ENCODE measurements around the gene ZDHHC12.

ZDHHC12 gene

DNA sequence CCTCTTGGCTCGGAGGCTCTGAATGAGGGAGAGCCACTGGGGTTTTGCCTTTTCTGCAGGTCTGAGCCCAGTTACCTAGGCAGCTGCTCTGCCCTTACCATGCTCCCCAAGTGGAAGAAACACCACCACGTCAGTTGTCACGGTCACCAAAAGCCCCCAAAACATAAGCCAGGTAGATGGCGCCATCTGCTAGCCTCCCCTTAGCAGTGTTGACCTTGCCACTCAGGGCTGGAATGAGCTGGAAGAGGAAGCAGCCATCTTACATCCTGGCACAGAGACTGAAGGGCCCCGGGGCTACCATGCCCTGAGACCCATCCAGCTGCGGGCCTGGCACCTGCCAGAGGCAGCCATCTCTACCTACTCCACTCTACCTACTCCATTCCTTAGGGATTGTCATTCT, 40.4 kb upstream of the ZDHHC12 start:
- Histone ChIP-seq H3K27ac (no peak overlapping the region), H3K4me1 (peaks cover 0 to 4% (median 0%) of the 10 kb centered on the region in 10 experiments; a peak in 2 of 20 replicates), H3K4me2 (no peak overlapping the region), H3K4me3 (no peak overlapping the region), H3K36me3 (peaks cover 0 to 17% (median 4%) of the 10 kb centered on the region in 11 experiments; a peak in 6 of 22 replicates), H3K27me3 (no peaks in the 10 kb centered on the region), H3K9ac (no peak overlapping the region; a peak in 1 of 22 replicates), H4K20me1 (peaks cover 0 to 6% (median 0%) of the 10 kb centered on the region in 11 experiments; a peak in 2 of 22 replicates), H3K9me3 (replicated peaks in 1 of 11) (no peaks in the 10 kb centered on the region)
- TF ChIP-seq Cebpa-rat (IDR thresholded peaks at IDR 0.05) = no peak

DNA sequence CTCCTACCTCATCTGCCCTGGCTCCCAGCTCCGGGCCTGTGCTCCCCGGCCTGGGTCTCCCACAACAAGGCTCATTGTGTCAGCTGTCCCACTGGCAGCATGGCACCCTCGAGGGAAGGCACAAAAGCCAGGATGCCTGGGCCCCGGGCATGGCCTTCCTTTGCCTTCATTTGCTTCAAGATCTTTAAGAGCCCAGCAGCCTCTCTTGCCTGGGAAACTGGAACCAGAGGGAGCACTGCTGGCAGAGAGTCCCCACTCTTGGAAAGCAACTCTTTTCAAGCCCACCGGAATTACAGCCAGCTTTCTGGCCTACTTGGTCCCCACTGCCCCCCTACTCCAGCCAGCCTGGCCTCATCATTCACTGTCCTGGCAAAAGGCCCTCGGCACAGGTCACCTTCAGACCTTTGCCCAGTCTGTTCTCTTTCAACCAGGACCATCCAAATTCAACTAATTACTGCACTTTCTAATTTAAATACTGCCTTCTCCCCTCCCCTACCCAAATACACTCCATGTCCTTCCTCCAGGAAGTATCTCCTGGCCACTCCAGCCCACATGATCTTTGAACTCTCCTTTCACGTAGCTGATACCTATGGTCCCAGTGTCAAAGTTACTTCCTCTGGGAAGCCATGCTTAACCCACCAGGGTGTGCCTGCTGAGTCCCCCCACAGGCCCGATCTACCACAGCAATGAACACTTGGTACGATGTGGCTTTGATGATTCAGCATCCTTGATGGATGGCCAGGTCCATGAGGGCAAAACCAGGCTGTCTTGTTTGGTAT, 38.9 kb upstream of the ZDHHC12 start:
- Histone ChIP-seq H3K4me3 (no peak overlapping the region), H4K20me1 (peaks cover 0 to 6% (median 0%) of the 10 kb centered on the region in 11 experiments; a peak in 2 of 22 replicates), H3K36me3 (peaks cover 0 to 15% (median 4%) of the 10 kb centered on the region in 11 experiments; a peak in 5 of 22 replicates), H3K27me3 (no peaks in the 10 kb centered on the region), H3K9me3 (replicated peaks in 1 of 11) (no peaks in the 10 kb centered on the region), H3K9ac (no peak overlapping the region), H3K27ac (0 out of 22 replicates have a peak overlapping the region, but pooled peaks of 1 of the 11 experiments have one; percentile 11), H3K4me2 (no peak overlapping the region), H3K4me1 (peaks cover 0 to 4% (median 0%) of the 10 kb centered on the region in 10 experiments; a peak in 2 of 20 replicates)
- TF ChIP-seq Cebpa-rat (IDR thresholded peaks at IDR 0.05) = no peak

DNA sequence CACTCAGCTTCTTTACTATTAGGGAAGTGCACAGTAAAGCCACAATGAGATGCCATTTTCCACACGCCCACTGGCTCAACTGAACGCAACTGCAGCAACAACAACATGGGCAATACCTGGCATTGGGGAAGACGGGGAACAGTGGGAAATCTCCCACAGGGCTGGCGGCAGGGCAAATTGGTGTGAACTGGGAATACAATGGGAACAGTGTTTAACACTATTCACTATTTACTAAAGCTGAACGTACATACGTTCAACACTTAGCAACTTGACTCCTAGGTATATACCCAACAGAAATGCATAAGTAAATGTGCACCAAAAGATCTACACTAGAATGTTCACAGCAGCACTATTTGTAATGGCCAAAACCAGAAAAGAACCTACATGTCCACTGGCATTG, 33.7 kb upstream of the ZDHHC12 start:
- Histone ChIP-seq H3K27me3 (no peaks in the 10 kb centered on the region), H3K36me3 (peaks cover 11 to 34% (median 16%) of the 10 kb centered on the region in 11 experiments; a peak in 18 of 22 replicates), H3K4me3 (no peak overlapping the region), H3K9ac (no peak overlapping the region), H3K9me3 (replicated peaks in 1 of 11) (no peaks in the 10 kb centered on the region), H3K4me1 (peaks cover 0 to 6% (median 0%) of the 10 kb centered on the region in 10 experiments; a peak in 1 of 20 replicates), H3K27ac (no peak overlapping the region), H3K4me2 (no peak overlapping the region), H4K20me1 (no peaks in the 10 kb centered on the region; a peak in 3 of 22 replicates)
- no peak for TF ChIP-seq Cebpa-rat (IDR thresholded peaks at IDR 0.05)

DNA sequence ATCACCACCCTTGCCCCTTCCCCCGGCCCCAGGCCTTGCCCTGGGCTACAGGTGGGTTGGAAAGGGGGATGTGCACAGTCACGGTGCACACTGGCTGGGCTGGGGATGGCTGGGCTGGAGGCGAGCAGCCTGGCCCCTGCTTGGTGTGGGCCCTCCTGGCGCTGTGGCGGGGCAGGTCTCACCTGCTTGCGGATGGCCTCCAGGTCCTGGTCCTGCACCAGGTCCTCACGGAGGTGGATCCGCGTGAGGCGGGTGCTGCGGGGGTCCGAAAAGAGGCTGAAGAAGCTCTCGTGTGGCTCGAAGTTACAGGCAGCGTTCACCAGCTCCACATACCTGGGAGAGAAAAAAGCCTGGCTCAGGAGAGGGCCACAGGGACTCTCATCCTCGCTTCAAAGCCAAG, 29.7 kb upstream of the ZDHHC12 start:
- H3K9ac ChIP-seq = no peak overlapping the region
- no peak overlapping the region for H3K27ac ChIP-seq
- H3K4me2 ChIP-seq = no peak overlapping the region
- no peaks in the 10 kb centered on the region for H3K9me3 ChIP-seq (replicated peaks in 1 of 11)
- H4K20me1 ChIP-seq = no peaks in the 10 kb centered on the region; a peak in 2 of 22 replicates
- no peak overlapping the region for H3K4me3 ChIP-seq
- H3K36me3 ChIP-seq = peaks cover 27 to 58% (median 39%) of the 10 kb centered on the region in 11 experiments; a peak in 21 of 22 replicates
- no peak for TF ChIP-seq Cebpa-rat (IDR thresholded peaks at IDR 0.05)
- peaks cover 0 to 6% (median 0%) of the 10 kb centered on the region in 10 experiments; a peak in 1 of 20 replicates for H3K4me1 ChIP-seq
- no peaks in the 10 kb centered on the region for H3K27me3 ChIP-seq

- no peaks in the 10 kb centered on the region for H3K4me1 ChIP-seq
- no peak overlapping the region for H3K27ac ChIP-seq
- no peak overlapping the region for H3K4me2 ChIP-seq
- H3K27me3 ChIP-seq = no peaks in the 10 kb centered on the region
- no peak for TF ChIP-seq Cebpa-rat (IDR thresholded peaks at IDR 0.05)
- H3K36me3 ChIP-seq = peaks cover 29 to 62% (median 44%) of the 10 kb centered on the region in 11 experiments; a peak in 21 of 22 replicates
- H3K9me3 ChIP-seq (replicated peaks in 1 of 11) = no peaks in the 10 kb centered on the region
- H3K9ac ChIP-seq = no peak overlapping the region
- no peak overlapping the region for H3K4me3 ChIP-seq
- H4K20me1 ChIP-seq = no peaks in the 10 kb centered on the region; a peak in 2 of 22 replicates
Observed at GRCh38 chr9:128750926-128751595, 27.1 kb upstream of the ZDHHC12 start.

DNA sequence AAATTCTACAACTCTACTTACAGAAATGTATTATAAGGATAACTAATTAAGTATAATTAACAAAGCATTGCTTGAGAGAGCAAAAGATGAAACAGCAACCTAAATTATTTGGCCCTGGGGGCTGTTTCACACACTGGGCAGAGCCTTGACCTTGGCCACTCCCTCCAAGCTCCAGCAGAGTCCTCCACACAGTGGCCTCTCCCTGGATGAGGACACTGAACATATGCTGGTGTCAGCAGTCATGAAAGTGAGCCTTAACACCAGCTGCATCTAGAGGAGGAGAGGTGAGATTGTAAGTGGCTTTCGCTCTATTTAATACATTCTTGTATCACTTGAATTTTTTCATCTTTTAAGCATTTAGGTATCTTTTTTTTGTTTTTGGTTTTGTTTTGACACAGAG, 23.3 kb upstream of the ZDHHC12 start:
- Histone ChIP-seq H3K9me3 (replicated peaks in 1 of 11) (no peaks in the 10 kb centered on the region), H3K9ac (no peak overlapping the region; a peak in 1 of 22 replicates), H3K4me3 (no peak overlapping the region), H3K27me3 (no peaks in the 10 kb centered on the region), H3K27ac (no peak overlapping the region), H3K36me3 (peaks cover 16 to 38% (median 21%) of the 10 kb centered on the region in 11 experiments; a peak in 19 of 22 replicates), H3K4me1 (no peaks in the 10 kb centered on the region), H3K4me2 (no peak overlapping the region), H4K20me1 (no peaks in the 10 kb centered on the region; a peak in 1 of 22 replicates)
- no peak for TF ChIP-seq Cebpa-rat (IDR thresholded peaks at IDR 0.05)

DNA sequence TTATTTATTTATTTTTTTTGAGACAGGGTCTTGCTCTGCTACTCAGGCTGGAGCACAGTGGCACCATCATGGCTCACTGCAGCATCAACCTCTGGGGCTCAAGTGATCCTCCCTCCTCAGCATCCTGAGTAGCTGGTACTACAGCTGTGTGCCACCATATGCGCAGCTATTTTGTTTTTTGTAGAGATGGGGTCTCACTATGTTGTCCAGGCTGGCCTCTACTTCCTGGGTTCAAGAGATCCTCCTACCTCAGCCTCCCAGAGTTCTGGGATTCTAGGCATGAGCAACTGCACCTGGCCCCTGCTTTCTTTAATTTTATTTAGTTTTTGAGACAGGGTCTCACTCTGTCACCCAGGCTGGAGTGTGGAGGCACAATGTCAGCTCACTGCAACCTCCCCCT, 19.5 kb upstream of the ZDHHC12 start:
- Histone ChIP-seq H3K9ac (no peak overlapping the region), H3K27ac (no peak overlapping the region), H3K9me3 (replicated peaks in 1 of 11) (no peaks in the 10 kb centered on the region), H3K4me1 (peaks cover 0 to 4% (median 0%) of the 10 kb centered on the region in 10 experiments; a peak in 2 of 20 replicates), H3K4me3 (no peak overlapping the region), H3K27me3 (no peaks in the 10 kb centered on the region), H4K20me1 (no peaks in the 10 kb centered on the region), H3K36me3 (peaks cover 6 to 53% (median 11%) of the 10 kb centered on the region in 11 experiments; a peak in 15 of 22 replicates), H3K4me2 (no peak overlapping the region)
- TF ChIP-seq Cebpa-rat (IDR thresholded peaks at IDR 0.05) = no peak

DNA sequence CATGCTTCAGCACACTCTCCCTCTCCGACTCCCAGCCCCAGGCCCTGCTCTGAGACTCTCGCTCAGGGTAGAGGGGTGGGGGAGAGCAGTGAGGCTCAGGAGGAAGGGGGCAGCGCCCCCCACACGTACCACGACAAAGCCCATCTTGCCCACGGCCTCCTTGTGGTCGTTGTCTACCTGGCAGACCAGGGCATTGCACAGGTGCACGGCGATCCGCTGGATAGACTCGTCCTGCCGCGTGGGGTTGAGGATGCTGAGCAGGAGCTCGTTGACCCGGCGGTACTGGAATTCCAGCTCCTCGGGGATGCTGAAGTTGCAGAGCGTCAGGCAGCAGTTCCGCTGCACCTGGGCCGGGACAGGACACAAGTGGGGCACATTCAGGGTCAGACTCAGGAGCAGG, 18.5 kb upstream of the ZDHHC12 start:
- no peak overlapping the region for H3K27ac ChIP-seq
- no peak overlapping the region for H3K9ac ChIP-seq
- no peaks in the 10 kb centered on the region for H4K20me1 ChIP-seq
- TF ChIP-seq Cebpa-rat (IDR thresholded peaks at IDR 0.05) = no peak
- no peaks in the 10 kb centered on the region for H3K9me3 ChIP-seq (replicated peaks in 1 of 11)
- no peaks in the 10 kb centered on the region for H3K27me3 ChIP-seq
- H3K36me3 ChIP-seq = peaks cover 6 to 51% (median 11%) of the 10 kb centered on the region in 11 experiments; a peak in 15 of 22 replicates
- peaks cover 0 to 4% (median 0%) of the 10 kb centered on the region in 10 experiments; a peak in 2 of 20 replicates for H3K4me1 ChIP-seq
- no peak overlapping the region for H3K4me2 ChIP-seq
- H3K4me3 ChIP-seq = no peak overlapping the region

DNA sequence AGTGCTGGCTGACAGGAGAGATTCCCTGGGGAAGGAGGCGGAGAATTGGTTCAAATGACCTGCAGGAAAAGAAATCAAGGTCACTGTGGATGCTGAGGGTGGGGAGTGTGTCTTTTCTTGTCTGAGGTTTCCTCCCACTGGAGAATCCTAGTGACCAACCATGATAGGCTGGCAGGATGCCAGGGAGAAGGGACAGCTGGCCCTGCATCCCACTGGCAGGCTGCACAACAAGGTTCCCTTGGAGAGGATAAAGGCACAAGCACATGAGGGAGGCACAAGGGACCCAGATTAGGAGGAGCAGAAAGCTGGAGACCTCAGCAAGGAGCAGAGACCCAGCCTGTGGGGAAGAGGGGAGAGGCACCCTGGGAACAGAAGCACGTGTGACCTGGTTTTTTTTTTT, 11.4 kb upstream of the ZDHHC12 start:
- Histone ChIP-seq H3K27ac (no peak overlapping the region), H3K27me3 (no peaks in the 10 kb centered on the region), H3K9ac (no peak overlapping the region), H4K20me1 (no peaks in the 10 kb centered on the region; a peak in 1 of 22 replicates), H3K4me1 (peaks cover 0 to 16% (median 5%) of the 10 kb centered on the region in 10 experiments; a peak in 12 of 20 replicates), H3K4me2 (no peak overlapping the region), H3K36me3 (peaks cover 0 to 60% (median 35%) of the 10 kb centered on the region in 11 experiments; a peak in 14 of 22 replicates), H3K9me3 (replicated peaks in 1 of 11) (no peaks in the 10 kb centered on the region), H3K4me3 (no peak overlapping the region)
- TF ChIP-seq Cebpa-rat (IDR thresholded peaks at IDR 0.05) = no peak

Measured in BLaER1 treated with 17β-estradiol and CSF1 and Interleukin-3, amounts not matched to agents 10 nM and 100 nM (cell line).